Choroid plexus epithelial cell (primary cell): Measurements from ENCODE around the gene OSBPL1A.
"Not testable (repeated sequence)": the region's sequence is repeated elsewhere in the genome, so short reads cannot be mapped to it uniquely, and the experiment has no call there.

Experiments
- DNase-seq: peaks from one replicate; pipeline ENCODE4 v3.0.0-alpha.2; 2010; ENCODE audit warnings: low read depth
- H3K4me3 ChIP-seq: 2 replicates; pipeline ENCODE4 v1.5.1; 2011; ENCODE audit warnings: low read depth, mild to moderate bottlenecking, control low read depth, low read length, moderate library complexity
- CTCF ChIP-seq: conservative IDR thresholded peaks from 2 replicates; pipeline ENCODE4 v1.5.1; 2011; ENCODE audit warnings: low read depth, mild to moderate bottlenecking, control low read depth, inconsistent platforms, low read length, moderate library complexity

Gene OSBPL1A

GRCh38 chr18:24173997-24174396 lies 223.6 kb downstream of the OSBPL1A start:
- TF ChIP-seq CTCF = no peak
- DNase-seq = no peak
- no peak overlapping the region for H3K4me3 ChIP-seq

- no peak for TF ChIP-seq CTCF
- no peak overlapping the region for H3K4me3 ChIP-seq
- DNase-seq = no peak
Measured at GRCh38 chr18:24170360-24170759, 227.3 kb downstream of the OSBPL1A start.

- no peak for DNase-seq
- TF ChIP-seq CTCF = no peak
- H3K4me3 ChIP-seq = no peak overlapping the region
Measured at GRCh38 chr18:24168496-24168895, 229.1 kb downstream of the OSBPL1A start.

GRCh38 chr18:24161304-24161703 lies 236.3 kb downstream of the OSBPL1A start:
- no peak for DNase-seq
- TF ChIP-seq CTCF = no peak

GRCh38 chr18:24160086-24160485 lies 237.5 kb downstream of the OSBPL1A start:
- no peak for TF ChIP-seq CTCF
- DNase-seq = no peak
- no peak overlapping the region for H3K4me3 ChIP-seq

More at GRCh38 chr18:24161304-24161703, 236.3 kb downstream of the OSBPL1A start:
- H3K4me3 ChIP-seq = no peak overlapping the region

- no peak overlapping the region for H3K4me3 ChIP-seq
- no peak for DNase-seq
- no peak for TF ChIP-seq CTCF
Measured at GRCh38 chr18:24157855-24158254, 239.8 kb downstream of the OSBPL1A start.

- no peak overlapping the region for H3K4me3 ChIP-seq
- no peak for TF ChIP-seq CTCF
- DNase-seq = no peak
Measured at GRCh38 chr18:24153397-24153796, 244.2 kb downstream of the OSBPL1A start.

- not testable (repeated sequence) for H3K4me3 ChIP-seq, DNase-seq
Measured at GRCh38 chr18:24149591-24149990, 248.0 kb downstream of the OSBPL1A start.
